ENCODE measurements around the gene AKT1.

- TF ChIP-seq CTCF (IDR thresholded peaks at IDR 0.05): no peak
- TF ChIP-seq SMC3 (IDR thresholded peaks at IDR 0.05): no peak
- no peak for TF ChIP-seq REST (IDR thresholded peaks at IDR 0.05)
- no peak for TF ChIP-seq CHD2 (IDR thresholded peaks at IDR 0.05; ENCODE audit: low read length, partially characterized antibody)
- TF ChIP-seq KDM1A (IDR thresholded peaks at IDR 0.05; ENCODE audit: low read depth): no peak
- TF ChIP-seq HDAC2 (IDR thresholded peaks at IDR 0.05): no peak
- no peak for TF ChIP-seq HOXB5 (CRISPR knock-in tag; IDR thresholded peaks at IDR 0.05)
- no peak for TF ChIP-seq CEBPB (IDR thresholded peaks at IDR 0.05)
- no peak for TF ChIP-seq PBX3 (IDR thresholded peaks at IDR 0.05)
These were observed 13.3 kb downstream of the AKT1 start for GRCh38 chr14:104782086-104782807.
